Right lobe of liver (tissue), 4 donors: ENCODE measurements around the gene CASP7.

Experiments used
- CTCF ChIP-seq, 4 donors: fragments of 200-600 bp in 3 of 4; fragments of 450-650 bp in 1 of 4; IDR thresholded peaks; one replicate each; pipeline versions ENCODE4 v1.5.1 to v1.8.0; 2016 to 2022; ENCODE audit warnings: antibody characterized with exemption in 4 of 4, mild to moderate bottlenecking in 2 of 4
- POLR2A ChIP-seq: fragments of 450-650 bp; IDR thresholded peaks from one replicate; pipeline ENCODE4 v1.6.1; 2017; ENCODE audit warnings: antibody characterized with exemption, mild to moderate bottlenecking
- donor health status: DM: no; HTN: no; CAD: no.
- donor health status: DM: no; HTN: no; CAD: no.
- donor health status: DM: no; HTN: yes; CAD: no.

GRCh38 chr10:113656896-113657295 lies 22.8 kb upstream of the CASP7 start:
- TF ChIP-seq POLR2A, result no peak
- TF ChIP-seq CTCF (IDR thresholded peaks at IDR 0.05), result no peak
